Neural cell (in vitro differentiated cells): ENCODE data around the gene WIPI1. TPM values are rescaled to one million over a fixed set of nuclear protein-coding genes. Genes with fewer than 3 reads are reported as not detected.

ENCODE experiments used
- H2AFZ ChIP-seq: fragments of 200-600, 300-800 bp; sonication (generic), shearing (Covaris generic); 2 replicates; pipeline ENCODE4 v1.6.0; 2014; ENCODE audit warnings: low read depth, mild to moderate bottlenecking, antibody characterized with exemption, low read length, moderate library complexity
- H3F3A ChIP-seq: fragments of 200-600 bp; shearing (Covaris generic); 2 replicates; pipeline ENCODE4 v1.6.1; 2016; ENCODE audit warnings: mild to moderate bottlenecking, moderate library complexity, mixed read lengths, antibody characterized with exemption, low read length; ENCODE audit not compliant: insufficient read depth, poor library complexity, severe bottlenecking
- H3K27ac ChIP-seq: fragments of 200-600, 300-800 bp; sonication (generic), shearing (Covaris generic); 2 replicates; pipeline ENCODE4 v1.5.1; 2014; ENCODE audit warnings: mild to moderate bottlenecking, low read length, moderate library complexity
- H3K27me3 ChIP-seq: fragments of 300-800, 200-600 bp; sonication (generic), shearing (Covaris generic); 2 replicates; pipeline ENCODE4 v1.6.0; 2014; ENCODE audit warnings: mild to moderate bottlenecking, low read depth, low read length, moderate library complexity; ENCODE audit not compliant: insufficient read depth
- H3K36me3 ChIP-seq: fragments of 300-800, 200-600 bp; sonication (generic), shearing (Covaris generic); 2 replicates; pipeline ENCODE4 v1.5.1; 2014; ENCODE audit warnings: mild to moderate bottlenecking, antibody characterized with exemption, low read length, moderate library complexity; ENCODE audit not compliant: insufficient read depth
- H3K4me2 ChIP-seq: fragments of 300-800, 200-600 bp; sonication (generic), shearing (Covaris generic); 2 replicates; pipeline ENCODE4 v1.6.0; 2014; ENCODE audit warnings: mild to moderate bottlenecking, low read length
- H3K4me3 ChIP-seq: fragments of 300-800, 200-600 bp; sonication (generic), shearing (Covaris generic); 2 replicates; pipeline ENCODE4 v1.5.1; 2014; ENCODE audit warnings: mild to moderate bottlenecking, low read length, moderate library complexity
- H3K79me2 ChIP-seq: fragments of 200-600 bp; shearing (Covaris generic); replicated peaks from 2 replicates; pipeline ENCODE4 v1.6.0; 2014; ENCODE audit warnings: mild to moderate bottlenecking, low read length, moderate library complexity; ENCODE audit not compliant: insufficient read depth
- H3K9ac ChIP-seq: fragments of 300-800, 200-600 bp; sonication (generic), shearing (Covaris generic); 2 replicates; pipeline ENCODE4 v1.6.1; 2016; ENCODE audit warnings: mild to moderate bottlenecking, low read length, mixed read lengths
- H3K9me2 ChIP-seq: fragments of 200-600 bp; shearing (Covaris generic); 2 replicates; pipeline ENCODE4 v1.6.1; 2016; ENCODE audit warnings: mild to moderate bottlenecking, low read length, mixed read lengths; ENCODE audit not compliant: insufficient read depth
- H3K9me3 ChIP-seq: fragments of 200-600, 300-800 bp; sonication (generic), shearing (Covaris generic); 2 replicates; pipeline ENCODE4 v1.6.1; 2016; ENCODE audit warnings: mild to moderate bottlenecking, mixed run types, low read length, moderate library complexity, mixed read lengths
- H4K20me1 ChIP-seq: fragments of 200-600 bp; shearing (Covaris generic); 2 replicates; pipeline ENCODE4 v1.6.1; 2016; ENCODE audit warnings: mild to moderate bottlenecking, mixed run types; ENCODE audit not compliant: insufficient read depth
- CTCF ChIP-seq: fragments of 450-650 bp; IDR thresholded peaks from 2 replicates; pipeline ENCODE4 v1.5.1; 2014; ENCODE audit warnings: antibody characterized with exemption, mild to moderate bottlenecking, moderate library complexity; ENCODE audit not compliant: poor library complexity, severe bottlenecking
- EP300 ChIP-seq: fragments of 450-650 bp; conservative IDR thresholded peaks from 2 replicates; pipeline ENCODE4 v1.6.1; 2014; ENCODE audit warnings: antibody characterized with exemption, mild to moderate bottlenecking, moderate library complexity; ENCODE audit not compliant: poor library complexity, severe bottlenecking
- EZH2 ChIP-seq: fragments of 200-600, 300-800 bp; shearing (Covaris generic), sonication (generic); IDR thresholded peaks from 2 replicates; pipeline ENCODE4 v1.6.1; 2014; ENCODE audit warnings: antibody characterized with exemption, low read length, borderline replicate concordance, mild to moderate bottlenecking; ENCODE audit not compliant: insufficient read depth, poor library complexity, severe bottlenecking
- MXI1 ChIP-seq: fragments of 450-650 bp; conservative IDR thresholded peaks from 2 replicates; pipeline ENCODE4 v1.6.1; 2014; ENCODE audit warnings: antibody characterized with exemption, mild to moderate bottlenecking; ENCODE audit not compliant: poor library complexity, severe bottlenecking
- POLR2AphosphoS5 ChIP-seq: IDR thresholded peaks from 2 replicates; pipeline ENCODE4 v1.6.1; 2012
- RAD21 ChIP-seq: fragments of 450-650 bp; conservative IDR thresholded peaks from 2 replicates; pipeline ENCODE4 v1.6.1; 2014; ENCODE audit warnings: antibody characterized with exemption, mild to moderate bottlenecking, moderate library complexity
- REST ChIP-seq: IDR thresholded peaks from 2 replicates; pipeline ENCODE4 v1.6.1; 2012; ENCODE audit warnings: borderline replicate concordance
- SMC3 ChIP-seq: fragments of 450-650 bp; conservative IDR thresholded peaks from 2 replicates; pipeline ENCODE4 v1.6.1; 2014; ENCODE audit warnings: antibody characterized with exemption, mild to moderate bottlenecking, moderate library complexity; ENCODE audit not compliant: poor library complexity
- TAF1 ChIP-seq: IDR thresholded peaks from 2 replicates; pipeline ENCODE4 v1.6.1; 2012; ENCODE audit warnings: low read depth
- polyA plus RNA-seq: library from polyadenylated mRNA; depleted of rRNA; stranded (reverse); fragments of >200 nt; gene quantifications from 2 replicates; pipeline ENCODE4 v1.2.3, GENCODE V29; 2014

Gene WIPI1
- polyA plus RNA-seq, 1 donor from 2014 or later, result 17.8 TPM

- H3F3A ChIP-seq, result no peaks in the 10 kb centered on the region
- H3K4me3 ChIP-seq, result no peak overlapping the region
- H3K79me2 ChIP-seq, result no peaks in the 10 kb centered on the region
- H3K36me3 ChIP-seq, result no peaks in the 10 kb centered on the region
- H3K9ac ChIP-seq, result no peak overlapping the region
- no peaks in the 10 kb centered on the region for H3K9me2 ChIP-seq
- H3K4me2 ChIP-seq, result no peak overlapping the region
- no peaks in the 10 kb centered on the region for H4K20me1 ChIP-seq
- no peak for TF ChIP-seq TAF1
- TF ChIP-seq MXI1, result no peak
- TF ChIP-seq CTCF, result no peak
- no peak for TF ChIP-seq REST
- TF ChIP-seq EZH2, result no peak
- TF ChIP-seq RAD21, result no peak
- no peak for TF ChIP-seq EP300
- TF ChIP-seq SMC3, result no peak
- TF ChIP-seq POLR2AphosphoS5, result no peak
- no peak overlapping the region for H3K27ac ChIP-seq
- H3K9me3 ChIP-seq, result no peaks in the 10 kb centered on the region
- no peak overlapping the region for H2AFZ ChIP-seq
- no peaks in the 10 kb centered on the region for H3K27me3 ChIP-seq
Measured at GRCh38 chr17:68491381-68492231, 34.3 kb upstream of the WIPI1 start.

GRCh38 chr17:68489919-68490318, 32.6 kb upstream of the WIPI1 start:
- TF ChIP-seq EP300 (no peak), MXI1 (no peak), SMC3 (no peak), RAD21 (no peak), POLR2AphosphoS5 (no peak), CTCF (no peak), REST (no peak), EZH2 (no peak), TAF1 (no peak)
- Histone ChIP-seq H4K20me1 (no peaks in the 10 kb centered on the region), H3K4me2 (no peak overlapping the region), H2AFZ (no peak overlapping the region), H3K27me3 (no peaks in the 10 kb centered on the region), H3K9ac (no peak overlapping the region), H3K9me3 (no peaks in the 10 kb centered on the region), H3K9me2 (no peaks in the 10 kb centered on the region), H3K27ac (no peak overlapping the region), H3K4me3 (no peak overlapping the region), H3F3A (no peaks in the 10 kb centered on the region), H3K79me2 (no peaks in the 10 kb centered on the region), H3K36me3 (no peaks in the 10 kb centered on the region)
